Ishikawa (cell line): ENCODE measurements around the gene GUCY2D.

ENCODE experiments used
- CEBPB ChIP-seq: IDR thresholded peaks from 2 replicates; pipeline ENCODE4 v1.6.1; 2012
- CREB1 ChIP-seq: IDR thresholded peaks from 2 replicates; pipeline ENCODE4 v1.6.1; 2012; ENCODE audit warnings: low read depth
- EGR1 ChIP-seq: IDR thresholded peaks from 2 replicates; pipeline ENCODE4 v1.6.1; 2012
- EP300 ChIP-seq: IDR thresholded peaks from 2 replicates; pipeline ENCODE4 v1.6.1; 2012; ENCODE audit warnings: borderline replicate concordance
- FOXM1 ChIP-seq: IDR thresholded peaks from 2 replicates; pipeline ENCODE4 v1.6.1; 2012; ENCODE audit warnings: low read depth, borderline replicate concordance
- NFIC ChIP-seq: IDR thresholded peaks from 2 replicates; pipeline ENCODE4 v1.6.1; 2012
- RAD21 ChIP-seq: IDR thresholded peaks from 2 replicates; pipeline ENCODE4 v1.6.1; 2012; ENCODE audit warnings: low read depth
- TAF1 ChIP-seq: IDR thresholded peaks from 2 replicates; pipeline ENCODE4 v1.6.1; 2012; ENCODE audit warnings: low read depth, mild to moderate bottlenecking
- TCF12 ChIP-seq: IDR thresholded peaks from 2 replicates; pipeline ENCODE4 v1.6.1; 2012; ENCODE audit warnings: low read depth
- TEAD4 ChIP-seq: IDR thresholded peaks from 2 replicates; pipeline ENCODE4 v1.6.1; 2012
- YY1 ChIP-seq: IDR thresholded peaks from 2 replicates; pipeline ENCODE4 v1.6.1; 2012; ENCODE audit warnings: low read depth
- ZBTB7A ChIP-seq: IDR thresholded peaks from 2 replicates; pipeline ENCODE4 v1.6.1; 2012; ENCODE audit warnings: low read depth
- TF ChIP-seq, protein P1 (sequence below): IDR thresholded peaks from 2 replicates; pipeline ENCODE4 v1.6.1; 2012; ENCODE audit warnings: low read depth, mild to moderate bottlenecking
- TF ChIP-seq, protein P2 (sequence below): IDR thresholded peaks from 2 replicates; pipeline ENCODE4 v1.6.1; 2012
- TF ChIP-seq, protein P3 (sequence below): IDR thresholded peaks from 2 replicates; pipeline ENCODE4 v1.6.1; 2012

GUCY2D gene

DNA sequence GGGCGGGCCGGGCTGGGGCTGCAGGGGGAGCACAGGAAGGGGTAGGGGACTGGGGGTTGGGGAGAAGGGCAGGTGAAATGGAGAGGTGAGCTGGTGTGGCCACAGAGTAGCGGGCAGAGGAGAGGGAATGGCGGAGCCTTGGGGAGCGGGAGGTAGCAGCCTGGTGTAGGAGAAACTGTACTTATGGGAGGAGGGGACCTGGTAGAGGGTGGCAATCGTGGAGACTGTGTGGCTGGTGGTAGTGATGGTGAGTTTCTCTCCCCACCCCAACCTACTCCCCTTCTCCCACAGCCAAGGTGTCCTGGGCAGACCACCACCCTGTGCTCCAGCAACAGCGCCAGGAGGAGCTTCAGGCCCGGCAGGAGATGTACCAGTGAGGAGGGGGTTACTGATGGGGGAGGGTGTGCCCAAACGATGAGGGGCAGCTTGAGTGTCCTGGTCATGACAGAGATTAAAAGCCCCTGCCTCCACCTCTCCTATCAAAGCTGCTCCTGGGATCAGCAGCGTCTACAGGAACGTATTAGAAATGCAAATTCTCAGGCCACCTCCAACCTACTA is 37.3 kb downstream of the GUCY2D start:
- TF ChIP-seq CREB1, result no peak
- TF ChIP-seq, protein P1, sequence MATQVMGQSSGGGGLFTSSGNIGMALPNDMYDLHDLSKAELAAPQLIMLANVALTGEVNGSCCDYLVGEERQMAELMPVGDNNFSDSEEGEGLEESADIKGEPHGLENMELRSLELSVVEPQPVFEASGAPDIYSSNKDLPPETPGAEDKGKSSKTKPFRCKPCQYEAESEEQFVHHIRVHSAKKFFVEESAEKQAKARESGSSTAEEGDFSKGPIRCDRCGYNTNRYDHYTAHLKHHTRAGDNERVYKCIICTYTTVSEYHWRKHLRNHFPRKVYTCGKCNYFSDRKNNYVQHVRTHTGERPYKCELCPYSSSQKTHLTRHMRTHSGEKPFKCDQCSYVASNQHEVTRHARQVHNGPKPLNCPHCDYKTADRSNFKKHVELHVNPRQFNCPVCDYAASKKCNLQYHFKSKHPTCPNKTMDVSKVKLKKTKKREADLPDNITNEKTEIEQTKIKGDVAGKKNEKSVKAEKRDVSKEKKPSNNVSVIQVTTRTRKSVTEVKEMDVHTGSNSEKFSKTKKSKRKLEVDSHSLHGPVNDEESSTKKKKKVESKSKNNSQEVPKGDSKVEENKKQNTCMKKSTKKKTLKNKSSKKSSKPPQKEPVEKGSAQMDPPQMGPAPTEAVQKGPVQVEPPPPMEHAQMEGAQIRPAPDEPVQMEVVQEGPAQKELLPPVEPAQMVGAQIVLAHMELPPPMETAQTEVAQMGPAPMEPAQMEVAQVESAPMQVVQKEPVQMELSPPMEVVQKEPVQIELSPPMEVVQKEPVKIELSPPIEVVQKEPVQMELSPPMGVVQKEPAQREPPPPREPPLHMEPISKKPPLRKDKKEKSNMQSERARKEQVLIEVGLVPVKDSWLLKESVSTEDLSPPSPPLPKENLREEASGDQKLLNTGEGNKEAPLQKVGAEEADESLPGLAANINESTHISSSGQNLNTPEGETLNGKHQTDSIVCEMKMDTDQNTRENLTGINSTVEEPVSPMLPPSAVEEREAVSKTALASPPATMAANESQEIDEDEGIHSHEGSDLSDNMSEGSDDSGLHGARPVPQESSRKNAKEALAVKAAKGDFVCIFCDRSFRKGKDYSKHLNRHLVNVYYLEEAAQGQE, result no peak
- TF ChIP-seq, protein P2, sequence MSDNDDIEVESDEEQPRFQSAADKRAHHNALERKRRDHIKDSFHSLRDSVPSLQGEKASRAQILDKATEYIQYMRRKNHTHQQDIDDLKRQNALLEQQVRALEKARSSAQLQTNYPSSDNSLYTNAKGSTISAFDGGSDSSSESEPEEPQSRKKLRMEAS, result no peak
- TF ChIP-seq YY1, result no peak
- TF ChIP-seq EGR1, result no peak
- no peak for TF ChIP-seq RAD21
- no peak for TF ChIP-seq ZBTB7A
- TF ChIP-seq TCF12, result no peak
- no peak for TF ChIP-seq CEBPB
- TF ChIP-seq FOXM1, result no peak
- TF ChIP-seq TAF1, result no peak
- no peak for TF ChIP-seq EP300

DNA sequence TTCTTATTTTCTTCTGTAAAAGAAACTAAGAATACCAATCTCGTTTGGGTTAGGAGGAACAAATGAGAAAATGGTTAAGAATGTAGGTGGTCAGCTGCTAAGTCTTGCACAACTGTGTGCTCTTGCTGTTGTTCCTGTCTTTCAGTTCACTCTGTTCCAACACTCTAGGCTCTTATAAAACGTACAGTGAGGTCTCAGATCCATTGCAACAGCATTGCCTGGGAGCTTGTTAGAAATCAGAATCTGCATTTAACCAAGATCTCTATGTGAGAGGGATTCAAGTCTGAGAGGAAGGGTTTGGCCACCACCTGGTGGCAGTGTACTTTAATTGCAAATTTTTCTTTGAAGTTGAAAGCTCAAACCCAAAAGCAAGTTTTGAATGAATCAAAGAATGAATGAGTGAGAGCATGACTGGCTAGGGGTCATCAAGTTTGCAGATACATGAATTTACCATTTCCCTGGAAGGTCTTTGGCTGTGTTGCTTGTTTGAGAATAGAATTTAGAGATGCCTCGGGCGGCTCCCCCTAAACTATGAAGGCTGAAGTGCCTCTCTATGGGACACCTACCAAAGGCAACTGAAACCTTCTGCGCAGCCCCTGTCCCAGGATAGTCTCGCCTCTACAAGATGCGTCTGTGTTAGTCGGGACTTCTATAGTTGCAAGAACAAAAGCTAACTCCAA is 39.0 kb downstream of the GUCY2D start:
- TF ChIP-seq RAD21, result peak; percentile 76
- TF ChIP-seq TEAD4, result no peak

DNA sequence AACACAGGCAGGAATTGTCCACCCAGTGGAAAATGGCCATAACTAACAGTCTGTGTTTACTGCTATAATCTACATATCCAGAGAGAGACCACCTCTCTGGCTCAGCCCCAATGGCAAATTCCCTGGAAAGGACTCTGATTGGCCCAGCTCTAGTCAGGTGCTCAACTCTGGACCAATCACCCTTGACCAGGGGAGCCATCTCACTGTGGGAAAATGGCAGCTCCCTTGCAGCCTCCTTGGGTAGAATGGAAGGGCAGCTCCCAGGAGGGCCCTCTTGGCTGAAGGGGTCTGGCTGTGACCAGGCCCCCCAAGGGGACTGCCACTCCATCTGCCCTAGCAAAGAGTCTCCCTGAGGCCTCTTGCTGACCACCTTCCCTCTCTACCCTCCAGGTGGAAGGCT is 39.6 kb downstream of the GUCY2D start:
- TF ChIP-seq, protein P3, sequence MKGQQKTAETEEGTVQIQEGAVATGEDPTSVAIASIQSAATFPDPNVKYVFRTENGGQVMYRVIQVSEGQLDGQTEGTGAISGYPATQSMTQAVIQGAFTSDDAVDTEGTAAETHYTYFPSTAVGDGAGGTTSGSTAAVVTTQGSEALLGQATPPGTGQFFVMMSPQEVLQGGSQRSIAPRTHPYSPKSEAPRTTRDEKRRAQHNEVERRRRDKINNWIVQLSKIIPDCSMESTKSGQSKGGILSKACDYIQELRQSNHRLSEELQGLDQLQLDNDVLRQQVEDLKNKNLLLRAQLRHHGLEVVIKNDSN, result 0 out of 2 replicates have a peak, but pooled peaks have one; percentile 21
- TF ChIP-seq TEAD4 (no peak), YY1 (peak; percentile 36; the same call in 1 of the 2 replicates)

DNA sequence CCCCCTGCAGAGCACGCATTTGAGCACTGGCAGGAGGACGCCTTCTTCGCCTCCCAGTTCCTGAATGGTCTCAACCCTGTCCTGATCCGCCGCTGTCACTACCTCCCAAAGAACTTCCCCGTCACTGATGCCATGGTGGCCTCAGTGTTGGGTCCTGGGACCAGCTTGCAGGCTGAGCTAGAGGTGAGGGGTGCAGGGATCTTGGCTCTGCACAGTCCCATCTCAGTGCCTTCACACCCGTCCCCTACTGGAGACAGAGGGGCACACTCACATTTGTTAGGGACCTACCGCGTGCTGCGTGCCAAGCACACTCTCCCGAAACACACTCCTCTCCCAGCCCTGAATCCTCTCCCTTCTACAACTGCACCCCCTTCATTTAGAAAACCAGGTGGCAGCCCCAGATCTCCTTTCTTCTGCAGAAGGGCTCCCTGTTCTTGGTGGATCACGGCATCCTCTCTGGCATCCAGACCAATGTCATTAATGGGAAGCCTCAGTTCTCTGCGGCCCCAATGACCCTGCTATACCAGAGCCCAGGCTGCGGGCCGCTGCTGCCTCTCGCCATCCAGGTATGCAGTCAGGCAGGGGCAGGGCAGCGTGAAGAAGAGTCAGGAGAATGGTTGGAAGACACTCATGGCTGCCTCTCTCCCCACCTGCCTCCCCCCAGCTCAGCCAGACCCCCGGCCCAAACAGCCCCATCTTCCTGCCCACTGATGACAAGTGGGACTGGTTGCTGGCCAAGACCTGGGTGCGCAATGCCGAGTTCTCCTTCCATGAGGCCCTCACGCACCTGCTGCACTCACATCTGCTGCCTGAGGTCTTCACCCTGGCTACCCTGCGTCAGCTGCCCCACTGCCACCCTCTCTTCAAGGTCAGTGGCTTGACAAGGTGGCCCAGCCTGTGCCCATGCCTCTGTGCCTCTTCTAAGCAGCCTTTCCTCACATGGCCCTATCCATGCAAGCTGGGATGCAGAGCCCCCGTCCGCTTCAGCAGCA is 42.7 kb downstream of the GUCY2D start:
- TF ChIP-seq TAF1 (no peak), YY1 (no peak), EGR1 (no peak)

DNA sequence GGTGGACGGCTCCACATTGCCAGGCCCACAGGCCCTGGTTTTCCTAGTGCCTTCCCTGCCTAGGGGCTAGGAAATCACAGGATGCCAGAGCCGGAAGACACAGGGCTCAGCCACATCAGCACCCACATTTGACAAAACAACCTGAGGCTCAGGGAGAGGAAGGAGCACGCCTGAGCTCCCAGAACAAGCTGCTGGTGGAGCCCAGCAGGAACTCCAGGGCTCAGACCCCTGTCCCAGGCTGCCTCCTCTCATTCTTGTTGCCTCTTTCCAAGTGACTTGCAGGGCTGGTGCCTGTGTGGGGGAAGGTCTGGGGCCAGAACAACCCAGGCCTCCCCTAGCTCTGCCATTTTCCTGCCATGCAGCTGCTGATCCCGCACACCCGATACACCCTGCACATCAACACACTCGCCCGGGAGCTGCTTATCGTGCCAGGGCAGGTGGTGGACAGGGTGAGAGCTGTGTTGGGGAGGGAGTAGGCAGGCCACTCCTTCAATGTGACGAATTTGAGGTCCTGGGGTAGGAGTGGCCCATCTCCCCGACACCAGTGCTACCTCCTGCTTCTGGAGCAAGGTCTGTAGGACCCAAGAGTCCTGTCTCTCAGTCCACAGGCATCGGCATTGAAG is 44.0 kb downstream of the GUCY2D start:
- TF ChIP-seq FOXM1 (no peak), CEBPB (no peak), TCF12 (no peak), EGR1 (no peak), ZBTB7A (no peak), TAF1 (no peak), YY1 (no peak)
- TF ChIP-seq, protein P3, result no peak
- TF ChIP-seq, protein P2, result no peak

DNA sequence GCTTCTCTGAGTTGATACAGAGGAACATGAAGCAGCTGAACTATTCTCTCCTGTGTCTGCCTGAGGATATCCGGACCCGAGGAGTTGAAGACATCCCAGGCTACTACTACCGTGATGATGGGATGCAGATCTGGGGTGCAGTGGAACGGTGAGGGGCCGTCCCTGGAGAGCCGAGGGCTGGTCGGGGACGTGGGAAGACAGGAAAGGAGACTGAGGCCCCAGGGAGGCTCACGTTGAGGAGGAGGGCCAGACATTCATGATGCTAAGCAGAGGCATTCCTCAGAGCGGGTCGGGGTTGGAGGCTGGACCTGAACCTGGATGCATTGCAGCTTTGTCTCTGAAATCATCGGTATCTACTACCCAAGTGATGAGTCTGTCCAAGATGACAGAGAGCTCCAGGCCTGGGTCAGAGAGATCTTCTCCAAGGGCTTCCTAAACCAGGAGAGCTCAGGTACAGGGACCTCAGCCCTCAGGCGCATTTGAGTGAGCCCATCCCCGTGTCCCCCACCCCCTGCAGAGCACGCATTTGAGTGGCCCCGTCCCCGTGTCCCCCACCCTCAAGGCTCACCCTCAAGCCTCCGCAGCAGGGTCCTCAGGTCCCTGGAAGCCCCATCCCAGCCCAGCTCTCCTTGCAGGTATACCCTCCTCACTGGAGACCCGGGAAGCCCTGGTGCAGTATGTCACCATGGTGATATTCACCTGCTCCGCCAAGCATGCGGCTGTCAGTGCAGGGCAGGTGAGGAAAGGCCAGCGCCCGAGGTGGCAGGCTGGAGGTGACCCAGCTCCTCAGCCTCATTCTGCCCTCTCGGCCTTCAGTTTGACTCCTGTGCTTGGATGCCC is 44.7 kb downstream of the GUCY2D start:
- TF ChIP-seq TEAD4, result no peak

DNA sequence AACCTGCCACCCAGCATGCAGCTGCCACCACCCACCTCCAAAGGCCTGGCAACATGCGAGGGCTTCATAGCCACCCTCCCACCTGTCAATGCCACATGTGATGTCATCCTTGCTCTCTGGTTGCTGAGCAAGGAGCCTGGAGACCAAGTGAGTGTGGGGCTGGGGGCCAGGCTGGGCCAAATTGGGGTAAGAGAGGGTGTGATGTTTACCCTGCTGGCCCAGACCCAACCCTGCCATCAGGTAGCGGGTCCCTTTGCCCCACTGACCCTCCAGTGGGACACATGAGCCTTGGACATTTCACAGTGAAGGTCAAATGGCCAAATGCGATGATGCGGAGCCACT is 45.3 kb downstream of the GUCY2D start:
- no peak for TF ChIP-seq CEBPB
- no peak for TF ChIP-seq TCF12
- TF ChIP-seq EP300, result no peak
- no peak for TF ChIP-seq CREB1
- TF ChIP-seq TAF1, result no peak
- TF ChIP-seq YY1, result no peak
- TF ChIP-seq, protein P2, result no peak
- no peak for TF ChIP-seq RAD21
- no peak for TF ChIP-seq TEAD4
- TF ChIP-seq, protein P3, result no peak
- no peak for TF ChIP-seq ZBTB7A
- TF ChIP-seq, protein P1, result no peak
- no peak for TF ChIP-seq EGR1
- TF ChIP-seq NFIC, result no peak
- TF ChIP-seq FOXM1, result no peak
